WTC11 (cell line): ENCODE data around the gene ZNF19. TPM values are rescaled to one million over a fixed set of nuclear protein-coding genes. Genes with fewer than 3 reads are reported as not detected.

Experiments
- ATAC-seq: fragments of 200-7000 bp; cut with Tn5 transposase; 2 replicates; pipeline ENCODE4 v1.10.0; 2021; ENCODE audit warnings: mild to moderate bottlenecking, moderate library complexity
- CTCF ChIA-PET: fragments of 300-600 bp; sonication (Branson Sonifier 250); formaldehyde crosslinking; loops from one replicate; lab custom pipeline; 2021; ENCODE audit warnings: antibody characterized with exemption; lab: Charles Lee
- POLR2A ChIA-PET: fragments of 350-600 bp; sonication (Branson Sonifier 250); formaldehyde crosslinking; loops from one replicate; lab custom pipeline; 2021; ENCODE audit warnings: antibody characterized with exemption; lab: Charles Lee
- DNase-seq: peaks from one replicate; pipeline ENCODE4 v3.0.0; 2021; ENCODE audit warnings: low spot score
- H3K27ac Mint-ChIP-seq: 2 replicates; pipeline ENCODE4 v1.8.0; 2021; ENCODE audit warnings: mixed read lengths
- H3K27me3 Mint-ChIP-seq: 2 replicates; pipeline ENCODE4 v1.8.0; 2021; ENCODE audit warnings: low read depth, mild to moderate bottlenecking, moderate library complexity, mixed read lengths
- H3K36me3 Mint-ChIP-seq: 2 replicates; pipeline ENCODE4 v1.8.0; 2021; ENCODE audit warnings: mixed read lengths
- H3K4me1 Mint-ChIP-seq: 2 replicates; pipeline ENCODE4 v1.8.0; 2022; ENCODE audit warnings: mixed read lengths
- H3K4me3 Mint-ChIP-seq: 2 replicates; pipeline ENCODE4 v1.8.0; 2021; ENCODE audit warnings: mild to moderate bottlenecking, moderate library complexity, mixed read lengths
- H3K9me3 Mint-ChIP-seq: 2 replicates; pipeline ENCODE4 v1.8.0; 2021; ENCODE audit warnings: mixed read lengths
- AFF4 ChIP-seq: sonication (generic); formaldehyde crosslinking; IDR thresholded peaks from 2 replicates; pipeline ENCODE4 v1.8.1; 2023; ENCODE audit warnings: mild to moderate bottlenecking, missing genetic modification reagents, borderline replicate concordance
- AR ChIP-seq: fragments of 250-450 bp; sonication (Bioruptor Pico); IDR thresholded peaks from 2 replicates; pipeline ENCODE4 v1.9.0; 2021; ENCODE audit warnings: mild to moderate bottlenecking
- GRHL2 ChIP-seq: fragments of 250-450 bp; sonication (Bioruptor Pico); IDR thresholded peaks from 2 replicates; pipeline ENCODE4 v1.8.0; 2022; ENCODE audit warnings: mild to moderate bottlenecking, moderate library complexity; ENCODE audit not compliant: insufficient replicate concordance, severe bottlenecking
- HMGA2 ChIP-seq: fragments of 250-450 bp; sonication (Bioruptor Pico); IDR thresholded peaks from 2 replicates; pipeline ENCODE4 v1.4.0; 2021; ENCODE audit warnings: mild to moderate bottlenecking, moderate library complexity
- MXD4 ChIP-seq: fragments of 250-450 bp; sonication (Bioruptor Pico); IDR thresholded peaks from 2 replicates; pipeline ENCODE4 v1.8.0; 2021; ENCODE audit warnings: mild to moderate bottlenecking, moderate library complexity, borderline replicate concordance
- NFATC4 ChIP-seq: fragments of 250-450 bp; sonication (Bioruptor Pico); IDR thresholded peaks from 2 replicates; pipeline ENCODE4 v1.9.0; 2021; ENCODE audit warnings: mild to moderate bottlenecking
- NR1H2 ChIP-seq: sonication (generic); formaldehyde crosslinking; IDR thresholded peaks from 2 replicates; pipeline ENCODE4 v1.9.0; 2021; ENCODE audit warnings: mild to moderate bottlenecking, moderate library complexity, missing genetic modification reagents
- NR2C2 ChIP-seq: sonication (generic); formaldehyde crosslinking; IDR thresholded peaks from 2 replicates; pipeline ENCODE4 v1.8.0; 2022; ENCODE audit warnings: mild to moderate bottlenecking, missing genetic modification reagents
- RORB ChIP-seq: fragments of 250-450 bp; sonication (Bioruptor Pico); IDR thresholded peaks from 2 replicates; pipeline ENCODE4 v1.9.0; 2021; ENCODE audit warnings: mild to moderate bottlenecking
- ZNF121 ChIP-seq: sonication (generic); formaldehyde crosslinking; IDR thresholded peaks from 2 replicates; pipeline ENCODE4 v1.8.0; 2023; ENCODE audit warnings: missing genetic modification reagents
- ZNF317 ChIP-seq: sonication (generic); formaldehyde crosslinking; IDR thresholded peaks from 2 replicates; pipeline ENCODE4 v1.8.1; 2023; ENCODE audit warnings: low read depth, mild to moderate bottlenecking, moderate library complexity, missing genetic modification reagents, borderline replicate concordance
- total RNA-seq: library from RNA; stranded (reverse); gene quantifications from 3 replicates; pipeline ENCODE4 v1.2.3, GENCODE V29; 2021
- TF ChIP-seq, protein P1 (sequence below): sonication (generic); formaldehyde crosslinking; IDR thresholded peaks from 2 replicates; pipeline ENCODE4 v1.8.0; 2023; ENCODE audit warnings: missing genetic modification reagents, mild to moderate bottlenecking, borderline replicate concordance
- TF ChIP-seq, protein P2 (sequence below): fragments of 250-450 bp; sonication (Bioruptor Pico); IDR thresholded peaks from 2 replicates; pipeline ENCODE4 v1.8.0; 2021; ENCODE audit warnings: mild to moderate bottlenecking

Gene ZNF19
- total RNA-seq, 1 experiment from 2014 or later: 4.3 TPM

GRCh38 chr16:71461686-71462648 lies 27.2 kb downstream of the ZNF19 start, which contains the start of gene ZNF23 (continued):
- TF ChIP-seq AFF4 (CRISPR knock-in tag): 0 out of 2 replicates have a peak, but pooled peaks have one; percentile 59
- TF ChIP-seq MXD4 (CRISPR knock-in tag): no peak
- TF ChIP-seq NFATC4 (CRISPR knock-in tag): no peak
- no peak for TF ChIP-seq ZNF121 (CRISPR knock-in tag)
- TF ChIP-seq RORB (CRISPR knock-in tag): no peak
- no peak for TF ChIP-seq NR1H2
- TF ChIP-seq AR (CRISPR knock-in tag): no peak
- no peak for TF ChIP-seq NR2C2 (CRISPR knock-in tag)
- TF ChIP-seq HMGA2 (CRISPR knock-in tag): no peak
- TF ChIP-seq, protein P1, sequence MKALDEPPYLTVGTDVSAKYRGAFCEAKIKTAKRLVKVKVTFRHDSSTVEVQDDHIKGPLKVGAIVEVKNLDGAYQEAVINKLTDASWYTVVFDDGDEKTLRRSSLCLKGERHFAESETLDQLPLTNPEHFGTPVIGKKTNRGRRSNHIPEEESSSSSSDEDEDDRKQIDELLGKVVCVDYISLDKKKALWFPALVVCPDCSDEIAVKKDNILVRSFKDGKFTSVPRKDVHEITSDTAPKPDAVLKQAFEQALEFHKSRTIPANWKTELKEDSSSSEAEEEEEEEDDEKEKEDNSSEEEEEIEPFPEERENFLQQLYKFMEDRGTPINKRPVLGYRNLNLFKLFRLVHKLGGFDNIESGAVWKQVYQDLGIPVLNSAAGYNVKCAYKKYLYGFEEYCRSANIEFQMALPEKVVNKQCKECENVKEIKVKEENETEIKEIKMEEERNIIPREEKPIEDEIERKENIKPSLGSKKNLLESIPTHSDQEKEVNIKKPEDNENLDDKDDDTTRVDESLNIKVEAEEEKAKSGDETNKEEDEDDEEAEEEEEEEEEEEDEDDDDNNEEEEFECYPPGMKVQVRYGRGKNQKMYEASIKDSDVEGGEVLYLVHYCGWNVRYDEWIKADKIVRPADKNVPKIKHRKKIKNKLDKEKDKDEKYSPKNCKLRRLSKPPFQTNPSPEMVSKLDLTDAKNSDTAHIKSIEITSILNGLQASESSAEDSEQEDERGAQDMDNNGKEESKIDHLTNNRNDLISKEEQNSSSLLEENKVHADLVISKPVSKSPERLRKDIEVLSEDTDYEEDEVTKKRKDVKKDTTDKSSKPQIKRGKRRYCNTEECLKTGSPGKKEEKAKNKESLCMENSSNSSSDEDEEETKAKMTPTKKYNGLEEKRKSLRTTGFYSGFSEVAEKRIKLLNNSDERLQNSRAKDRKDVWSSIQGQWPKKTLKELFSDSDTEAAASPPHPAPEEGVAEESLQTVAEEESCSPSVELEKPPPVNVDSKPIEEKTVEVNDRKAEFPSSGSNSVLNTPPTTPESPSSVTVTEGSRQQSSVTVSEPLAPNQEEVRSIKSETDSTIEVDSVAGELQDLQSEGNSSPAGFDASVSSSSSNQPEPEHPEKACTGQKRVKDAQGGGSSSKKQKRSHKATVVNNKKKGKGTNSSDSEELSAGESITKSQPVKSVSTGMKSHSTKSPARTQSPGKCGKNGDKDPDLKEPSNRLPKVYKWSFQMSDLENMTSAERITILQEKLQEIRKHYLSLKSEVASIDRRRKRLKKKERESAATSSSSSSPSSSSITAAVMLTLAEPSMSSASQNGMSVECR (CRISPR knock-in tag): peak; percentile 97
- TF ChIP-seq ZNF317: 0 out of 2 replicates have a peak, but pooled peaks have one; percentile 38
- TF ChIP-seq, protein P2, sequence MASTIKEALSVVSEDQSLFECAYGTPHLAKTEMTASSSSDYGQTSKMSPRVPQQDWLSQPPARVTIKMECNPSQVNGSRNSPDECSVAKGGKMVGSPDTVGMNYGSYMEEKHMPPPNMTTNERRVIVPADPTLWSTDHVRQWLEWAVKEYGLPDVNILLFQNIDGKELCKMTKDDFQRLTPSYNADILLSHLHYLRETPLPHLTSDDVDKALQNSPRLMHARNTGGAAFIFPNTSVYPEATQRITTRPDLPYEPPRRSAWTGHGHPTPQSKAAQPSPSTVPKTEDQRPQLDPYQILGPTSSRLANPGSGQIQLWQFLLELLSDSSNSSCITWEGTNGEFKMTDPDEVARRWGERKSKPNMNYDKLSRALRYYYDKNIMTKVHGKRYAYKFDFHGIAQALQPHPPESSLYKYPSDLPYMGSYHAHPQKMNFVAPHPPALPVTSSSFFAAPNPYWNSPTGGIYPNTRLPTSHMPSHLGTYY (CRISPR knock-in tag): no peak

DNA sequence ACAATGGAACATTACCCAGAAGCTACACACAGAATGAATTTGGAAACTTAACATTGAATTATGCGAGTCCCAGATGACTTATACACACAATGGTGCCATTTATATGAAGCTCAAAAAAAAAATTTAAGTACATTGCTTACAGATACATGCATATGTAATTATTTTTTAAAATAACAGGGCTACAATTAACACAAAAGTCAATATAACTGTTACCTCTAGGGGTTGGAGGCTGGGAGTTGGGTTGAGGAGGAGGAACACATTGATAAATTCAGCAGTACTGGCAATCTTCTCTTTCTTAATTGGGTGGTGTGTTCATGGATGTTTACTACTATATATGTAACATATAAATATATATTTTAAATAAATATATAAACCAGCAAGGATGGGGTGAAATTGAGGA lies 28.2 kb downstream of the ZNF19 start:
- Mint-ChIP-seq H3K4me1 (peaks cover 17% of the 10 kb centered on the region), H3K36me3 (no peaks in the 10 kb centered on the region; the same call in 1 of the 2 replicates), H3K9me3 (no peaks in the 10 kb centered on the region), H3K4me3 (peak overlapping the region; percentile 96), H3K27ac (no peak overlapping the region)
- DNase-seq: no peak
- CTCF ChIA-PET: interaction anchor here (0.7 to 1.5 kb wide), 2 partner anchors 38 to 150 kb away, joined by 3 read pairs; no protein-coding TSS in a partner anchor
- no peak for TF ChIP-seq GRHL2
- TF ChIP-seq, all 79 proteins: peak for 0
- H3K27me3 Mint-ChIP-seq: no peaks in the 10 kb centered on the region; the same call in 1 of the 2 replicates
- no peak for ATAC-seq
- POLR2A ChIA-PET: no interaction called here
